NCI-H345 treated with DMSO at 0.1 percent for 48 hours (cell line): Measurements from ENCODE around the gene MKS1.

Experiments
- DNase-seq: peaks from one replicate; lab custom pipeline; 2025; ENCODE audit not compliant: unreplicated experiment; lab: John Stamatoyannopoulos, UW

The MKS1 gene

GRCh38 chr17:58219007-58219788 lies at the start of gene MKS1:
Gene MKS1 (minus strand): TSS chr17:58219255. CDS start chr17:58219230, 25 bp downstream.
- DNase-seq, result peak; percentile 85

GRCh38 chr17:58268326-58268725 lies 49.3 kb upstream of the MKS1 start:
- no peak for DNase-seq

- DNase-seq, result no peak
These were observed 48.6 kb upstream of the MKS1 start for GRCh38 chr17:58267347-58268324.

GRCh38 chr17:58265902-58266875 lies 47.1 kb upstream of the MKS1 start:
- no peak for DNase-seq

- no peak for DNase-seq
These were observed 46.2 kb upstream of the MKS1 start for GRCh38 chr17:58265271-58265670.

GRCh38 chr17:58264407-58265103 lies 45.5 kb upstream of the MKS1 start:
- no peak for DNase-seq

GRCh38 chr17:58263773-58264172 lies 44.7 kb upstream of the MKS1 start:
- no peak for DNase-seq

GRCh38 chr17:58262149-58262548 lies 43.1 kb upstream of the MKS1 start:
- no peak for DNase-seq

- DNase-seq, result no peak
These were observed 35.7 kb upstream of the MKS1 start for GRCh38 chr17:58254803-58255202.

GRCh38 chr17:58253082-58253481 lies 34.0 kb upstream of the MKS1 start:
- no peak for DNase-seq

GRCh38 chr17:58252141-58252540 lies 33.1 kb upstream of the MKS1 start:
- no peak for DNase-seq

- DNase-seq, result no peak
These were observed 31.4 kb upstream of the MKS1 start for GRCh38 chr17:58250344-58251011.

- peak; percentile 37 for DNase-seq
These were observed 30.4 kb upstream of the MKS1 start for GRCh38 chr17:58249270-58250133.

GRCh38 chr17:58248955-58249269 lies 29.9 kb upstream of the MKS1 start:
- DNase-seq, result no peak

- no peak for DNase-seq
These were observed 28.7 kb upstream of the MKS1 start for GRCh38 chr17:58247511-58248363.

- DNase-seq, result no peak
These were observed 27.7 kb upstream of the MKS1 start for GRCh38 chr17:58246781-58247180.

GRCh38 chr17:58246104-58246740 lies 27.2 kb upstream of the MKS1 start:
- DNase-seq, result no peak
